H1 (cell line): ENCODE measurements around the gene GPC2. TPM values are rescaled to one million over a fixed set of nuclear protein-coding genes. Genes with fewer than 3 reads are reported as not detected.

Experiments used
- BACH1 ChIP-seq: IDR thresholded peaks from 2 replicates; pipeline ENCODE4 v1.6.1; 2012; ENCODE audit warnings: low read length, improper control_type of control experiment
- BCL11A ChIP-seq, 2 experiments: IDR thresholded peaks; one replicate each; pipeline ENCODE4 v1.6.1; 2011; ENCODE audit warnings: low read depth in 2 of 2, low read length in 2 of 2, mild to moderate bottlenecking in 2 of 2
- CTBP2 ChIP-seq: IDR thresholded peaks from 2 replicates; pipeline ENCODE4 v1.7.0; 2011; ENCODE audit warnings: borderline replicate concordance, mild to moderate bottlenecking, moderate library complexity, mixed read lengths, low read length; ENCODE audit not compliant: insufficient read depth, insufficient read length
- CTCF ChIP-seq, 3 experiments: IDR thresholded peaks; 1 replicate in 2 of 3; 2 replicates in 1 of 3; pipeline versions ENCODE4 v1.5.1 to v1.6.1; 2011; ENCODE audit warnings: low read length in 3 of 3, mild to moderate bottlenecking in 3 of 3, inconsistent platforms in 2 of 3, low read depth in 1 of 3, moderate library complexity in 1 of 3; ENCODE audit not compliant: insufficient read depth in 1 of 3; ENCODE audit errors: control extremely low read depth in 1 of 3
- GABPA ChIP-seq: IDR thresholded peaks from 2 replicates; pipeline ENCODE4 v1.6.1; 2011; ENCODE audit warnings: mild to moderate bottlenecking, low read length, moderate library complexity, borderline replicate concordance; ENCODE audit not compliant: insufficient read depth
- SAP30 ChIP-seq: fragments of 300-600 bp; sonication (generic); IDR thresholded peaks from 2 replicates; pipeline ENCODE4 v1.7.1; 2012; ENCODE audit warnings: low read length, moderate library complexity, mild to moderate bottlenecking, inconsistent platforms; ENCODE audit not compliant: insufficient read depth, insufficient replicate concordance
- USF2 ChIP-seq: IDR thresholded peaks from 2 replicates; pipeline ENCODE4 v1.6.1; 2011; ENCODE audit warnings: low read length, improper control_type of control experiment
- polyA plus RNA-seq, 7 experiments: library from polyadenylated mRNA; depleted of rRNA in 3 of 7; stranded (reverse) in 5 of 7; unstranded in 2 of 7; fragments of >200 nt in 5 of 7; fragments of 200-250 nt in 2 of 7; gene quantifications; 1 replicate in 5 of 7; 2 replicates in 1 of 7; 4 replicates in 1 of 7; pipeline versions ENCODE4 v1.2.1 to v1.2.3, GENCODE V29; 2011 to 2013; ENCODE audit warnings: missing spikeins in 2 of 7, mixed read lengths in 2 of 7
- total RNA-seq: library from RNA; stranded (reverse); fragmentation: NEBNext Ultra II Directional; extraction: Animal tissue kit (Norgen Biotek cat#: 25700); gene quantifications from 2 replicates; pipeline ENCODE4 v1.2.1, GENCODE V29; 2021

Gene GPC2
- total and polyA plus RNA-seq, 2 of the 8 experiments (the other 6 are each of a cell fraction or from before 2014, with no cell fraction given), result 25.3 to 44.8 TPM

GRCh38 chr7:100157069-100157333, 20.2 kb downstream of the GPC2 start (continued):
- TF ChIP-seq CTCF (IDR thresholded peaks at IDR 0.05; ENCODE audit: control extremely low read depth in 1 of 3, insufficient read depth in 1 of 3, low read depth in 1 of 3, low read length in 3 of 3) (no peak), BCL11A (IDR thresholded peaks at IDR 0.05; ENCODE audit: low read depth in 2 of 2, low read length in 2 of 2) (no peak), USF2 (no peak), BACH1 (no peak), CTBP2 (no peak), SAP30 (no peak), GABPA (no peak)
